SU-DHL-6 (cell line): ENCODE data around the gene ARF3.

Source experiments
- H2AFZ ChIP-seq: fragments of 200-600 bp; sonication (generic); 2 replicates; pipeline ENCODE4 v1.6.1; 2014; ENCODE audit warnings: low read depth, mild to moderate bottlenecking, moderate library complexity, mixed read lengths, antibody characterized with exemption, low read length; ENCODE audit not compliant: severe bottlenecking
- H3F3A ChIP-seq: fragments of 200-600 bp; shearing (Covaris generic); 2 replicates; pipeline ENCODE4 v1.6.0; 2016; ENCODE audit warnings: antibody characterized with exemption, mild to moderate bottlenecking; ENCODE audit not compliant: insufficient read depth
- H3K27ac ChIP-seq: fragments of 200-600 bp; sonication (generic); 2 replicates; pipeline ENCODE4 v1.5.1; 2016; ENCODE audit warnings: low read depth, mild to moderate bottlenecking, low read length, moderate library complexity, mixed read lengths
- H3K27me3 ChIP-seq: fragments of 200-600 bp; sonication (generic), shearing (Covaris generic); 2 replicates; pipeline ENCODE4 v1.6.0; 2014; ENCODE audit warnings: mild to moderate bottlenecking, low read length
- H3K36me3 ChIP-seq: fragments of 200-600 bp; sonication (generic); 2 replicates; pipeline ENCODE4 v1.6.1; 2014; ENCODE audit warnings: mild to moderate bottlenecking, low read length, mixed read lengths
- H3K4me2 ChIP-seq: fragments of 300-600, 200-600 bp; shearing (Covaris generic), sonication (generic); 2 replicates; pipeline ENCODE4 v1.6.0; 2014; ENCODE audit warnings: low read length, low read depth, mild to moderate bottlenecking; ENCODE audit not compliant: poor library complexity, severe bottlenecking
- H3K4me3 ChIP-seq: fragments of 200-600 bp; sonication (generic); 2 replicates; pipeline ENCODE4 v1.5.1; 2014; ENCODE audit warnings: antibody characterized with exemption, low read length, mild to moderate bottlenecking, mixed read lengths; ENCODE audit not compliant: insufficient read depth, poor library complexity, severe bottlenecking
- H3K79me2 ChIP-seq: fragments of 200-600 bp; sonication (generic); 2 replicates; pipeline ENCODE4 v1.6.1; 2014; ENCODE audit warnings: mild to moderate bottlenecking, low read length, moderate library complexity; ENCODE audit not compliant: insufficient read depth
- H3K9ac ChIP-seq: fragments of 200-600 bp; sonication (generic); 2 replicates; pipeline ENCODE4 v1.7.0; 2014; ENCODE audit warnings: mild to moderate bottlenecking, low read length
- H3K9me2 ChIP-seq: fragments of 200-600 bp; sonication (generic); replicated peaks from 2 replicates; pipeline ENCODE4 v1.6.1; 2014; ENCODE audit warnings: low read length; ENCODE audit not compliant: insufficient read depth
- H3K9me3 ChIP-seq: fragments of 200-600 bp; sonication (generic); 2 replicates; pipeline ENCODE4 v1.6.1; 2014; ENCODE audit warnings: low read length, mixed read lengths; ENCODE audit not compliant: insufficient read depth
- H4K20me1 ChIP-seq: fragments of 200-600 bp; sonication (generic); 2 replicates; pipeline ENCODE4 v1.6.1; 2014; ENCODE audit warnings: low read depth, mild to moderate bottlenecking, antibody characterized with exemption, low read length, moderate library complexity, mixed read lengths
- CTCF ChIP-seq: fragments of 200-600 bp; sonication (generic); IDR thresholded peaks from one replicate; pipeline ENCODE4 v1.5.1; 2017; ENCODE audit warnings: antibody characterized with exemption, mild to moderate bottlenecking, low read length, moderate library complexity; ENCODE audit not compliant: insufficient read depth, poor library complexity, severe bottlenecking
- EZH2phosphoT487 ChIP-seq: fragments of 200-600 bp; sonication (generic), shearing (Covaris generic); conservative IDR thresholded peaks from 2 replicates; pipeline ENCODE4 v1.6.1; 2018; ENCODE audit warnings: mild to moderate bottlenecking, antibody characterized with exemption, low read length, moderate library complexity, mixed read lengths

Gene ARF3

GRCh38 chr12:48991247-48992050 lies 34.2 kb upstream of the ARF3 start:
- Histone ChIP-seq H2AFZ (no peak overlapping the region), H3K27ac (no peak overlapping the region), H3K79me2 (no peaks in the 10 kb centered on the region), H3K36me3 (no peaks in the 10 kb centered on the region), H3K9me2 (no peaks in the 10 kb centered on the region), H4K20me1 (no peaks in the 10 kb centered on the region), H3F3A (no peaks in the 10 kb centered on the region), H3K27me3 (no peaks in the 10 kb centered on the region), H3K4me2 (no peak overlapping the region), H3K9ac (no peak overlapping the region), H3K4me3 (no peak overlapping the region), H3K9me3 (no peaks in the 10 kb centered on the region)
- TF ChIP-seq EZH2phosphoT487 = no peak
- TF ChIP-seq CTCF = no peak

GRCh38 chr12:48990552-48990951 lies 33.3 kb upstream of the ARF3 start:
- TF ChIP-seq EZH2phosphoT487 = no peak
- Histone ChIP-seq H3K27me3 (no peaks in the 10 kb centered on the region), H3K9me3 (no peaks in the 10 kb centered on the region), H3K4me2 (no peak overlapping the region), H3K9ac (no peak overlapping the region), H3K36me3 (no peaks in the 10 kb centered on the region), H4K20me1 (no peaks in the 10 kb centered on the region), H3F3A (no peaks in the 10 kb centered on the region), H3K4me3 (no peak overlapping the region), H3K27ac (no peak overlapping the region), H3K79me2 (no peaks in the 10 kb centered on the region), H3K9me2 (no peaks in the 10 kb centered on the region), H2AFZ (no peak overlapping the region)

- Histone ChIP-seq H3K4me2 (no peak overlapping the region), H4K20me1 (no peaks in the 10 kb centered on the region), H3K36me3 (no peaks in the 10 kb centered on the region), H3K4me3 (no peak overlapping the region), H3K9me3 (no peaks in the 10 kb centered on the region), H3K79me2 (no peaks in the 10 kb centered on the region), H3K27me3 (no peaks in the 10 kb centered on the region), H2AFZ (no peak overlapping the region), H3K9me2 (no peaks in the 10 kb centered on the region), H3K27ac (no peak overlapping the region), H3F3A (no peaks in the 10 kb centered on the region), H3K9ac (no peak overlapping the region)
- TF ChIP-seq EZH2phosphoT487 = no peak
- peak; percentile 90 for TF ChIP-seq CTCF
Measured at GRCh38 chr12:48988030-48988649, 30.9 kb upstream of the ARF3 start.
